GM12878 (cell line): ENCODE results near the gene OCA2. TPM values are rescaled to one million over a fixed set of nuclear protein-coding genes. Genes with fewer than 3 reads are reported as not detected.

ENCODE experiments used
- ATAC-seq: fragments of 200-7000 bp; cut with Tn5 transposase; 3 replicates; pipeline ENCODE4 v1.9.1; 2020; ENCODE audit warnings: mild to moderate bottlenecking, moderate library complexity
- BruUV-seq: library from RNA; stranded (reverse); fragments of 400-500 nt; replicated peaks from 2 replicates; lab custom pipeline; 2021; lab: Mats Ljungman, UMichigan
- CTCF ChIA-PET: fragments of 300-600 bp; sonication (Branson Sonifier 250); formaldehyde crosslinking; extraction: SDS; loops from one replicate; lab custom pipeline; 2021; ENCODE audit warnings: inconsistent platforms; lab: Yijun Ruan, JAX
- POLR2A ChIA-PET: fragments of 350-600 bp; formaldehyde crosslinking; extraction: SDS; loops from one replicate; lab custom pipeline; 2021; ENCODE audit warnings: inconsistent platforms; lab: Charles Lee
- RAD21 ChIA-PET: fragments of 300-600 bp; sonication (Branson Sonifier 250); formaldehyde crosslinking; loops from one replicate; lab custom pipeline; 2023; ENCODE audit warnings: antibody characterized with exemption; ENCODE audit not compliant: unreplicated experiment; lab: Charles Lee
- SMC1A ChIA-PET: fragments of 300-600 bp; sonication (Branson Sonifier 250); formaldehyde crosslinking; loops from one replicate; lab custom pipeline; 2023; ENCODE audit not compliant: unreplicated experiment, uncharacterized antibody; lab: Charles Lee
- DNase-seq: peaks from one replicate; pipeline ENCODE4 v3.0.0-alpha.2; 2011; ENCODE audit warnings: low read depth, low spot score
- FAIRE-seq: peaks from 3 replicates; lab custom pipeline; 2011; peaks lifted over from hg19 to GRCh38; lab: Jason Lieb, UNC
- H2AFZ ChIP-seq: 2 replicates; pipeline ENCODE4 v1.6.0; 2011; ENCODE audit warnings: low read depth, low read length, control low read depth; ENCODE audit not compliant: control insufficient read depth
- H3K27ac ChIP-seq: 2 replicates; pipeline ENCODE4 v1.5.1; 2011; ENCODE audit warnings: control low read depth; ENCODE audit not compliant: control insufficient read depth, insufficient read depth
- H3K27me3 ChIP-seq, 2 experiments: replicated peaks in 1 of 2; 2 replicates each; pipeline versions ENCODE4 v1.6.0 to v1.6.1; 2011; ENCODE audit warnings: low read length in 1 of 2; ENCODE audit not compliant: control insufficient read depth in 2 of 2, insufficient read depth in 2 of 2
- H3K36me3 ChIP-seq, 2 experiments: 2 replicates each; pipeline ENCODE4 v1.5.1; 2011; ENCODE audit warnings: low read length in 1 of 2; ENCODE audit not compliant: control insufficient read depth in 2 of 2, insufficient read depth in 2 of 2
- H3K4me1 ChIP-seq: 2 replicates; pipeline ENCODE4 v1.6.1; 2011; ENCODE audit warnings: mild to moderate bottlenecking, low read length, moderate library complexity, mixed read lengths; ENCODE audit not compliant: control insufficient read depth, insufficient read depth
- H3K4me2 ChIP-seq: 2 replicates; pipeline ENCODE4 v1.6.0; 2011; ENCODE audit warnings: control low read depth; ENCODE audit not compliant: control insufficient read depth, insufficient read depth
- H3K4me3 ChIP-seq: fragments of 200-600 bp; sonication (generic); 2 replicates; pipeline ENCODE4 v1.5.1; 2016
- H3K79me2 ChIP-seq: 2 replicates; pipeline ENCODE4 v1.6.0; 2011; ENCODE audit warnings: low read length; ENCODE audit not compliant: control insufficient read depth, insufficient read depth
- H3K9ac ChIP-seq: 2 replicates; pipeline ENCODE4 v1.8.0; 2011; ENCODE audit warnings: low read length, control low read depth, mixed read lengths; ENCODE audit not compliant: control insufficient read depth, insufficient read depth
- H3K9me3 ChIP-seq: replicated peaks from 3 replicates; pipeline ENCODE4 v1.5.1; 2011; ENCODE audit warnings: mild to moderate bottlenecking, low read length; ENCODE audit not compliant: control insufficient read depth, insufficient read depth
- H4K20me1 ChIP-seq: 2 replicates; pipeline ENCODE4 v1.6.0; 2011; ENCODE audit not compliant: control insufficient read depth, insufficient read depth
- BCL3 ChIP-seq: IDR thresholded peaks from 2 replicates; pipeline ENCODE4 v1.6.1; 2011; ENCODE audit warnings: borderline replicate concordance, low read depth, mild to moderate bottlenecking, moderate library complexity, low read length; ENCODE audit not compliant: insufficient read depth, poor library complexity, severe bottlenecking
- BRCA1 ChIP-seq: IDR thresholded peaks from 2 replicates; pipeline ENCODE4 v1.6.1; 2011; ENCODE audit warnings: low read depth, low read length, improper control_type of control experiment
- CUX1 ChIP-seq: IDR thresholded peaks from 2 replicates; pipeline ENCODE4 v1.6.1; 2012; ENCODE audit warnings: improper control_type of control experiment, low read depth, low read length; ENCODE audit not compliant: insufficient replicate concordance
- HDGF ChIP-seq: fragments of 450-650 bp; IDR thresholded peaks from 2 replicates; pipeline ENCODE4 v1.6.1; 2016; ENCODE audit warnings: antibody characterized with exemption
- NBN ChIP-seq: fragments of 450-650 bp; IDR thresholded peaks from 2 replicates; pipeline ENCODE4 v1.6.1; 2016
- NR2C1 ChIP-seq: fragments of 450-650 bp; IDR thresholded peaks from 2 replicates; pipeline ENCODE4 v1.6.1; 2017; ENCODE audit warnings: antibody characterized with exemption, mild to moderate bottlenecking, moderate library complexity
- NR2F1 ChIP-seq: fragments of 450-650 bp; conservative IDR thresholded peaks from 2 replicates; pipeline ENCODE4 v1.6.1; 2017; ENCODE audit warnings: mild to moderate bottlenecking
- POLR2AphosphoS5 ChIP-seq: IDR thresholded peaks from 2 replicates; pipeline ENCODE4 v1.6.1; 2011; ENCODE audit warnings: mild to moderate bottlenecking, low read length, inconsistent platforms
- SMC3 ChIP-seq: IDR thresholded peaks from 2 replicates; pipeline ENCODE4 v1.6.1; 2011; ENCODE audit warnings: low read length, improper control_type of control experiment, borderline replicate concordance
- ZBTB11 ChIP-seq: fragments of 450-650 bp; formaldehyde crosslinking; IDR thresholded peaks from 2 replicates; pipeline ENCODE4 v1.5.0; 2022; ENCODE audit warnings: mild to moderate bottlenecking, missing genetic modification characterization
- WGBS: methylation state at CpG from one replicate; pipeline ENCODE4 v1.1.6; 2016; ENCODE audit warnings: low lambda C conversion rate; ENCODE audit not compliant: insufficient replicate concordance, insufficient coverage; ENCODE audit errors: missing lambda C conversion rate; 5-methylcytosine and 5-hydroxymethylcytosine counted together
- in situ Hi-C: fragments of 300-500 bp; cut with MboI; formaldehyde crosslinking; loops from 9 replicates; pipeline ENCODE4 v1.14.3; 2018; ENCODE audit warnings: mixed read lengths
- intact Hi-C: fragments of 100-400 bp; cut with micrococcal nuclease; formaldehyde crosslinking; loops from one replicate; pipeline ENCODE4 v1.14.2; 2022; ENCODE audit not compliant: unreplicated experiment
- polyA plus RNA-seq, 11 experiments: library from polyadenylated mRNA; depleted of rRNA in 4 of 11; unstranded in 6 of 11; stranded (reverse) in 5 of 11; fragments of >200 nt; fragmentation: Nextera tagmentation in 4 of 11; fragmentation: Illumina TruSeq in 1 of 11; extraction: Ambion mirVana in 4 of 11; extraction: Trizol in 1 of 11; gene quantifications; 1 replicate in 1 of 11; 2 replicates in 10 of 11; pipeline versions ENCODE4 v1.2.1 to v1.2.3, GENCODE V29; 2011 to 2016; ENCODE audit warnings: inconsistent platforms in 2 of 11, missing spikeins in 2 of 11, low read depth in 1 of 11
- total RNA-seq, 4 experiments: library from RNA; depleted of rRNA in 3 of 4; stranded (reverse); fragments of >200 nt in 3 of 4; fragmentation: Illumina TruSeq in 1 of 4; extraction: Trizol in 1 of 4; gene quantifications; 2 replicates each; pipeline versions ENCODE4 v1.2.1 to v1.2.3, GENCODE V29; 2013 to 2021

Gene OCA2
- total and polyA plus RNA-seq, 10 of the 15 experiments (the other 5 are each of a cell fraction or from before 2014, with no cell fraction given) = 0.04 to 1.8 TPM; not detected in 8

- no peak for TF ChIP-seq CUX1
These were observed 85.6 kb downstream of the OCA2 start (continued) for GRCh38 chr15:28013480-28013879.

- no peaks in the 10 kb centered on the region for H4K20me1 ChIP-seq
- ChIA-PET CTCF (no interaction called here), SMC1A (no interaction called here), RAD21 (no interaction called here), POLR2A (no interaction called here)
- BruUV-seq = no TSS peak
- 34% methylated on average over 4 of the region's 4 CpGs for WGBS
- no peak overlapping the region for H3K9ac ChIP-seq
- intact Hi-C loops (no loop called here), in situ Hi-C loops (no loop called here)
- H3K79me2 ChIP-seq = no peaks in the 10 kb centered on the region
- H3K4me3 ChIP-seq = no peak overlapping the region
- no peaks in the 10 kb centered on the region; the same call in 2 of the 3 replicates for H3K9me3 ChIP-seq
- H3K4me2 ChIP-seq = no peak overlapping the region
- H3K27me3 ChIP-seq = no peaks in the 10 kb centered on the region
- ATAC-seq (no peak), FAIRE-seq (no peak), DNase-seq (no peak)
- no peak overlapping the region for H3K27ac ChIP-seq
- H2AFZ ChIP-seq = no peak overlapping the region
- no peaks in the 10 kb centered on the region for H3K36me3 ChIP-seq
- no peaks in the 10 kb centered on the region for H3K4me1 ChIP-seq
- TF ChIP-seq NBN = no peak
- no peak for TF ChIP-seq BRCA1
- TF ChIP-seq SMC3 = no peak
- no peak for TF ChIP-seq NR2C1
- TF ChIP-seq NR2F1 = no peak
- no peak for TF ChIP-seq ZBTB11 (CRISPR knock-in tag)
- no peak for TF ChIP-seq HDGF
- TF ChIP-seq POLR2AphosphoS5 = no peak
- TF ChIP-seq BCL3 = no peak
These were observed 86.9 kb downstream of the OCA2 start for GRCh38 chr15:28012231-28012630.
